Tibial artery (tissue), 4 donors: ENCODE results near the gene PITPNM3.
"Not testable (repeated sequence)": the region's sequence is repeated elsewhere in the genome, so short reads cannot be mapped to it uniquely, and the experiment has no call there.

Source experiments
- DNase-seq, 2 donors: peaks; one replicate each; pipeline ENCODE4 v3.0.0-alpha.2; 2019
- H3K27ac ChIP-seq, 2 donors: fragments of 200-600 bp; sonication (generic) in 1 of 2; 1 replicate in 1 of 2; 2 replicates in 1 of 2; pipeline ENCODE4 v1.5.1; 2018 to 2019; ENCODE audit warnings: mild to moderate bottlenecking in 1 of 2
- H3K27me3 ChIP-seq, 2 donors: fragments of 200-600 bp; sonication (generic) in 1 of 2; one replicate each; pipeline versions ENCODE4 v1.5.1 to v1.6.0; 2016 to 2019
- H3K36me3 ChIP-seq, 3 donors: fragments of 200-600 bp; sonication (generic) in 2 of 3; one replicate each; pipeline ENCODE4 v1.5.1; 2016 to 2019; ENCODE audit warnings: mild to moderate bottlenecking in 2 of 3
- H3K4me1 ChIP-seq, 4 donors: fragments of 200-600 bp; sonication (generic) in 2 of 4; 1 replicate in 3 of 4; 2 replicates in 1 of 4; pipeline ENCODE4 v1.5.1; 2016 to 2019
- H3K4me3 ChIP-seq, 2 donors: fragments of 200-600 bp; sonication (generic) in 1 of 2; 1 replicate in 1 of 2; 2 replicates in 1 of 2; pipeline ENCODE4 v1.5.1; 2018 to 2019; ENCODE audit warnings: mild to moderate bottlenecking in 2 of 2
- H3K9me3 ChIP-seq, 3 donors: fragments of 200-600 bp; sonication (generic) in 1 of 3; one replicate each; pipeline ENCODE4 v1.5.1; 2016 to 2019
- CTCF ChIP-seq, 2 experiments: fragments of 200-600 bp in 1 of 2; fragments of 450-650 bp in 1 of 2; IDR thresholded peaks; one replicate each; pipeline ENCODE4 v1.5.1; 2017 to 2019; ENCODE audit warnings: antibody characterized with exemption in 2 of 2, mild to moderate bottlenecking in 1 of 2, moderate library complexity in 1 of 2
- intact Hi-C: fragments of 100-400 bp; cut with DNase I; formaldehyde crosslinking; loops from one replicate; pipeline ENCODE4 v1.15.0; 2023; ENCODE audit warnings: low total_unique reads

Gene PITPNM3

GRCh38 chr17:6574687-6575595 is 18.6 kb upstream of the PITPNM3 start:
- Histone ChIP-seq H3K36me3 (peaks cover 23 to 40% (median 27%) of the 10 kb centered on the region in 3 donors), H3K27me3 (no peaks in the 10 kb centered on the region), H3K4me3 (no peak overlapping the region), H3K4me1 (peaks cover 0 to 9% (median 7%) of the 10 kb centered on the region in 4 donors), H3K27ac (no peak overlapping the region), H3K9me3 (no peaks in the 10 kb centered on the region)
- peak in 1 of 2 donors; percentile 47 for DNase-seq
- intact Hi-C loops = no loop called here
- no peak for TF ChIP-seq CTCF (IDR thresholded peaks at IDR 0.05)

GRCh38 chr17:6573982-6574686 is 17.8 kb upstream of the PITPNM3 start:
- Histone ChIP-seq H3K4me3 (no peak overlapping the region), H3K36me3 (peaks cover 18 to 32% (median 21%) of the 10 kb centered on the region in 3 donors), H3K27ac (no peak overlapping the region), H3K9me3 (no peaks in the 10 kb centered on the region), H3K27me3 (no peaks in the 10 kb centered on the region), H3K4me1 (peaks cover 0 to 9% (median 7%) of the 10 kb centered on the region in 4 donors)
- intact Hi-C loops = no loop called here
- DNase-seq = no peak
- TF ChIP-seq CTCF (IDR thresholded peaks at IDR 0.05) = no peak

GRCh38 chr17:6573495-6573894 is 17.1 kb upstream of the PITPNM3 start:
- H3K27me3 ChIP-seq, H3K9me3 ChIP-seq, intact Hi-C loops, H3K4me3 ChIP-seq, H3K4me1 ChIP-seq, DNase-seq, H3K27ac ChIP-seq: not testable (repeated sequence)
- peaks cover 12 to 26% (median 14%) of the 10 kb centered on the region in 3 donors for H3K36me3 ChIP-seq

- intact Hi-C loops = no loop called here
- no peaks in the 10 kb centered on the region for H3K9me3 ChIP-seq
- no peak for DNase-seq
- peaks cover 0 to 9% (median 7%) of the 10 kb centered on the region in 4 donors for H3K4me1 ChIP-seq
- no peak for TF ChIP-seq CTCF (IDR thresholded peaks at IDR 0.05)
- peaks cover 6 to 21% (median 11%) of the 10 kb centered on the region in 3 donors for H3K36me3 ChIP-seq
- no peaks in the 10 kb centered on the region for H3K27me3 ChIP-seq
- no peak overlapping the region for H3K27ac ChIP-seq
- H3K4me3 ChIP-seq = no peak overlapping the region
Measured at GRCh38 chr17:6572972-6573370, 16.6 kb upstream of the PITPNM3 start.

GRCh38 chr17:6571452-6571781 is 15.1 kb upstream of the PITPNM3 start:
- no peak for TF ChIP-seq CTCF (IDR thresholded peaks at IDR 0.05)
- peaks cover 0 to 9% (median 7%) of the 10 kb centered on the region in 4 donors for H3K4me1 ChIP-seq
- DNase-seq = no peak
- H3K27me3 ChIP-seq = no peaks in the 10 kb centered on the region
- no peak overlapping the region for H3K27ac ChIP-seq
- intact Hi-C loops = no loop called here
- peaks cover 0 to 10% (median 0%) of the 10 kb centered on the region in 3 donors for H3K36me3 ChIP-seq
- H3K4me3 ChIP-seq = no peak overlapping the region
- no peaks in the 10 kb centered on the region for H3K9me3 ChIP-seq
